ENCODE results near the gene ARHGAP18. TPM values are rescaled to one million over a fixed set of nuclear protein-coding genes. Genes with fewer than 3 reads are reported as not detected.

The ARHGAP18 gene
- total and polyA plus RNA-seq, 2 of the 13 experiments (the other 11 are each of a cell fraction or from before 2014, with no cell fraction given): 58.2 to 115 TPM

DNA sequence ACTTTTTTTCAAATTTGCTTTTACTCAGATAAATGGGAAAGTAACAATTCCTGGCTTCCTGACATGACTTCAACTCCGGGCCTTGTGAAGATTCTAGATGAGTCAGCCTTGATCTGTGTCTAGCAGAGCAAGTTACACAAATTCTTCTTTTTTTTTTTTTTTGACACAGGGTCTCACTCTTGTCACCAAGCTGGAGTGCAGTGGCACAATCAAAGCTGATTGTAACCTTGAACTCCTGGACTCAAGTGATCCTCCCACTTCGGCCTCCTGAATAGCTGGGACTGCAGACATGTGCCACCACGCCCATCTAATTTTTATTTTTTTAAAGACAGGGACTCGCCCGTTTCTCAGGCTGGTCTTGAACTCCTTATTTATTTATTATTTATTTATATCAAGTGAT lies 7.3 kb upstream of the ARHGAP18 start (continued):
- TF ChIP-seq ONECUT2 (CRISPR knock-in tag; IDR thresholded peaks at IDR 0.05) (peak; percentile 32; the same call in 1 of the 2 replicates), ZBTB2 (CRISPR knock-in tag; IDR thresholded peaks at IDR 0.05; ENCODE audit: low read depth) (no peak), ZNF788 (CRISPR knock-in tag; IDR thresholded peaks at IDR 0.05; ENCODE audit: borderline replicate concordance) (peak; percentile 58; the same call in 1 of the 2 replicates), KDM3A (CRISPR knock-in tag; IDR thresholded peaks at IDR 0.05; ENCODE audit: low read depth) (0 out of 2 replicates have a peak, but pooled peaks have one; percentile 43), FIP1L1 (IDR thresholded peaks at IDR 0.05; ENCODE audit: borderline replicate concordance, insufficient read depth, low read depth, low read length) (no peak), HINFP (CRISPR knock-in tag; IDR thresholded peaks at IDR 0.05; ENCODE audit: low read depth) (no peak), ZNF558 (CRISPR knock-in tag; IDR thresholded peaks at IDR 0.05; ENCODE audit: borderline replicate concordance) (no peak), ZNF10 (CRISPR knock-in tag; IDR thresholded peaks at IDR 0.05; ENCODE audit: borderline replicate concordance, low read depth) (no peak), HNF1A (IDR thresholded peaks at IDR 0.05; ENCODE audit: low read depth) (peak; percentile 50), HNF1A (CRISPR knock-in tag; IDR thresholded peaks at IDR 0.05; ENCODE audit: borderline replicate concordance) (peak; percentile 81; the same call in 1 of the 2 replicates), ZMYM4 (CRISPR knock-in tag; IDR thresholded peaks at IDR 0.05) (peak; percentile 89), TARDBP (CRISPR knock-in tag; IDR thresholded peaks at IDR 0.05) (peak; percentile 56; the same call in 1 of the 2 replicates), SSRP1 (CRISPR knock-in tag; IDR thresholded peaks at IDR 0.05) (0 out of 2 replicates have a peak, but pooled peaks have one; percentile 52), ZNF629 (CRISPR knock-in tag; conservative IDR thresholded peaks at IDR 0.05) (no peak), MIXL1 (CRISPR knock-in tag; IDR thresholded peaks at IDR 0.05) (peak; percentile 83; the same call in 1 of the 2 replicates), ZNF512B (CRISPR knock-in tag; IDR thresholded peaks at IDR 0.05; ENCODE audit: borderline replicate concordance) (0 out of 2 replicates have a peak, but pooled peaks have one; percentile 27), CEBPG (CRISPR knock-in tag; IDR thresholded peaks at IDR 0.05) (peak; percentile 78)
- TF ChIP-seq, protein P1, sequence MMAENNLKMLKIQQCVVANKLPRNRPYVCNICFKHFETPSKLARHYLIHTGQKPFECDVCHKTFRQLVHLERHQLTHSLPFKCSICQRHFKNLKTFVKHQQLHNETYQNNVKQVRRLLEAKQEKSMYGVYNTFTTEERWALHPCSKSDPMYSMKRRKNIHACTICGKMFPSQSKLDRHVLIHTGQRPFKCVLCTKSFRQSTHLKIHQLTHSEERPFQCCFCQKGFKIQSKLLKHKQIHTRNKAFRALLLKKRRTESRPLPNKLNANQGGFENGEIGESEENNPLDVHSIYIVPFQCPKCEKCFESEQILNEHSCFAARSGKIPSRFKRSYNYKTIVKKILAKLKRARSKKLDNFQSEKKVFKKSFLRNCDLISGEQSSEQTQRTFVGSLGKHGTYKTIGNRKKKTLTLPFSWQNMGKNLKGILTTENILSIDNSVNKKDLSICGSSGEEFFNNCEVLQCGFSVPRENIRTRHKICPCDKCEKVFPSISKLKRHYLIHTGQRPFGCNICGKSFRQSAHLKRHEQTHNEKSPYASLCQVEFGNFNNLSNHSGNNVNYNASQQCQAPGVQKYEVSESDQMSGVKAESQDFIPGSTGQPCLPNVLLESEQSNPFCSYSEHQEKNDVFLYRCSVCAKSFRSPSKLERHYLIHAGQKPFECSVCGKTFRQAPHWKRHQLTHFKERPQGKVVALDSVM (CRISPR knock-in tag; IDR thresholded peaks at IDR 0.05): peak; percentile 98
